Neuron (in vitro differentiated cells): ENCODE results near the gene DMP1.
"Not testable (repeated sequence)": the region's sequence is repeated elsewhere in the genome, so short reads cannot be mapped to it uniquely, and the experiment has no call there.

Experiments used
- H2AFZ ChIP-seq: one replicate; pipeline ENCODE4 v1.6.1; 2013; ENCODE audit warnings: low read depth, mild to moderate bottlenecking, inconsistent platforms, low read length, moderate library complexity
- H3K27me3 ChIP-seq: one replicate; pipeline ENCODE4 v1.6.1; 2013; ENCODE audit warnings: low read length; ENCODE audit not compliant: insufficient read depth
- H3K36me3 ChIP-seq: one replicate; pipeline ENCODE4 v1.6.1; 2013; ENCODE audit warnings: low read length; ENCODE audit not compliant: insufficient read depth
- H3K4me1 ChIP-seq: one replicate; pipeline ENCODE4 v1.6.1; 2013; ENCODE audit warnings: low read length; ENCODE audit not compliant: insufficient read depth
- H3K4me3 ChIP-seq: 2 replicates; pipeline ENCODE4 v1.5.1; 2013; ENCODE audit warnings: mild to moderate bottlenecking, low read length, moderate library complexity
- H3K9me3 ChIP-seq: one replicate; pipeline ENCODE4 v1.6.1; 2013; ENCODE audit warnings: low read length

Gene DMP1

DNA sequence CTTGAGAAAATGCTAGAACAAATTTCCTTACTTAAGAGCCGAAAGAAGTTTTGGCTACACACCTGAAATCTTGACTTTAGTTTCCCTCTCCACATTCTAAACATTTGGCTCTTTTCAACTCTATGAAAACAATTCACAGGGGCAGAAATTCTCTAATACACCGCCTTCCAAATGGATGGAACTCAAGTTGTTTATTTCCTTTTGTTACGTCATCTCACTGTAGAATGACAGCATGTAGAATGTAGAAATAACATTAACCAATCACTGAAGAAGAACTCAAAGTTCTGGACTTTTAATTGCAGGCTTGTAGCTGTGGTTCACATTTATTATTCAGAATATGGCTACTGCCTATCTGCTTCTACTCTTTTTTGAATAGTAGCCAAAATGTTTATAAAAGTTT lies 1.9 kb downstream of the DMP1 start:
- Histone ChIP-seq H2AFZ (no peak overlapping the region), H3K4me3 (no peak overlapping the region), H3K27me3 (no peaks in the 10 kb centered on the region), H3K9me3 (no peaks in the 10 kb centered on the region), H3K36me3 (no peaks in the 10 kb centered on the region), H3K4me1 (peaks cover 10% of the 10 kb centered on the region)

DNA sequence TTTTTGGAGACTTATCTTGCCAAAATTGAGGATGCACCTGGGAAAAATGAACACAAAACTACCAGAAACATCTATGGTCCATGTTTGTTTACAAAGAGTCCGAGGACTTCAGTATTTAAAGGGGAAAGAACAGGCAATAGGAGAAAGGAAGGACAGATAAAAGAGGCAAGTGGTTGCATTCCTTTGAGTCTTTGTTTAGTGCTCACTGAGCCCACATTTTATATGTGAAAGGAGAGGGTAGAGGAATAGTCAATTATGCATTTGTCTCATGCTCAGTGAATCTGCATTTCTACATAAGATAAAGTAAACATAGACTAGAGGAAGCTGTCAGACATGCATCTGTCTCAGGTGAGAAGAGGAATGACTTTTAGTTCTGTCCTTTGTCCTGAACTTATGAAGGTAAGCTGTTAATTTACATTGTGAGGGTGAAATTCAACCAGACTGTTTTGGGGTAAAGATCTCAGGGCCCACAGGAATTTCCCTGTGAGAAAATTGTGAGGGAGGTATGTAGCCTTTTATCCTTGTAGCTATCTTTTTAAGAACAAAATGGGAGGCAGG lies 4.5 kb downstream of the DMP1 start:
- H3K9me3 ChIP-seq: no peaks in the 10 kb centered on the region

DNA sequence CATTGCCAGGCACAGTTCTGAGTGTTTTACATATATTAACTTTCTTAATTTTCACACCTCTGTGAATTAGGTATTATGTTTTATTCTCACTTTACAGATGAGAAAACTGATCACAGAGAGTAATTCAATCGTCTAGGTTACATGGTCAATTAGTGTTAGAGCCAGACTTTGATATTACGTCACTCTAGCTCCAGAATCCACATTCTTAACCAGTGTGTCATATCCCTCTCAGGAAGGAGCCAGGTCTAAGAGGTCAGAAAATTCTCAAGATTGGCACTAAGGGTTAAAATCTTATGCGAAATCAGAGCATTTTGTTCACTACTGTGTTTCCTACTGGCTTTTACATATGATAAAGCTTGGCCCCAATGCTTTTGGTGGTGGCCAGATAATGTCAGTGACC lies 7.4 kb downstream of the DMP1 start:
- no peaks in the 10 kb centered on the region for H3K27me3 ChIP-seq
- H3K36me3 ChIP-seq: no peaks in the 10 kb centered on the region
- H2AFZ ChIP-seq: no peak overlapping the region
- H3K4me1 ChIP-seq: peaks cover 10% of the 10 kb centered on the region
- no peak overlapping the region for H3K4me3 ChIP-seq
- peaks cover 2% of the 10 kb centered on the region for H3K9me3 ChIP-seq

More for the DNA sequence above, 4.5 kb downstream of the DMP1 start:
- Histone ChIP-seq H3K4me1 (peaks cover 10% of the 10 kb centered on the region), H3K27me3 (no peaks in the 10 kb centered on the region), H3K4me3 (no peak overlapping the region), H2AFZ (no peak overlapping the region), H3K36me3 (no peaks in the 10 kb centered on the region)

DNA sequence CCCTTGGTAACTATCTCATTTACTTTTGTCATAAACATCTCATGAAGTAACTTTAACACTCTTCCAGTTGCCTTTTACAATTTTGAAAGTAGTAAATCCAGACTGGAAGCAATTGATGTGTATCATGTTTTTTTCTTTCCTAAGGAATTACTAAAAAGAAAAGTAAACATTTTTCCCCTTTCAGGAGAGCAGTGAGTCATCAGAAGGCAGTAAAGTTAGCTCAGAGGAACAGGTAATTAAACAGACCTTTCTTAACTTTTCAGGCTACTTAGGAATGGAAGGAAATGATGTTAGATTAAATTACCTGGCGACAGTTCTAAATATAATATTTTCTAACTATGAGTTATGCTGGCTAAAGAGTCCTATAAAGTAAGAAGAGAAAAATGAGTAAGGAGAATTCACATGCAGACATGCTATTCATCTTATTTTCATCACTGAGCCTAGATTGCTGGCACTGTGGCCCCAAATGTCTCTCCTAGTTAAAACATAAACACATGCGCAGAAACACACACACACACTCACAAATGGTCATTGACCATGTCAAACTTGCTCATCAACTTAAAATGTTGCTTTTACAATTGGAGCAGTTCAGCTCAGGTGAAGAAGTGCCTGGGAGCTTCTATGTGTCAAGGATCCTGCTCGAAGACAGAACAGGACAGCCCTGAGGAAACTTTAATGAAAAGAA lies 9.3 kb downstream of the DMP1 start:
- Histone ChIP-seq H3K27me3 (no peaks in the 10 kb centered on the region), H3K4me3 (no peak overlapping the region), H3K4me1 (peaks cover 3% of the 10 kb centered on the region), H3K9me3 (peaks cover 2% of the 10 kb centered on the region), H3K36me3 (no peaks in the 10 kb centered on the region), H2AFZ (no peak overlapping the region)

DNA sequence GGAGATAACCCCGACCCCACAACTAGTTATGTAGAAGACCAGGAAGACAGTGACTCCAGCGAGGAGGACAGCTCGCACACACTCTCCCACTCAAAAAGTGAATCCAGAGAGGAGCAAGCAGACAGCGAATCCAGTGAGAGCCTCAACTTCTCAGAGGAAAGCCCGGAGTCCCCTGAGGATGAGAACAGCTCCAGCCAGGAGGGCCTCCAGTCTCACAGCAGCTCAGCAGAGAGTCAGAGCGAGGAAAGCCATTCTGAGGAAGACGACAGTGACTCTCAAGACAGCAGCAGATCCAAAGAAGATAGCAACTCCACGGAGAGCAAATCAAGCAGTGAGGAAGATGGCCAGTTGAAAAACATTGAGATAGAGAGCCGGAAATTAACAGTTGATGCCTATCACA lies 12.8 kb downstream of the DMP1 start:
- H3K27me3 ChIP-seq: no peaks in the 10 kb centered on the region
- H2AFZ ChIP-seq: no peak overlapping the region
- no peak overlapping the region for H3K4me3 ChIP-seq
- H3K4me1 ChIP-seq: no peaks in the 10 kb centered on the region
- no peaks in the 10 kb centered on the region for H3K36me3 ChIP-seq
- peaks cover 2% of the 10 kb centered on the region for H3K9me3 ChIP-seq

DNA sequence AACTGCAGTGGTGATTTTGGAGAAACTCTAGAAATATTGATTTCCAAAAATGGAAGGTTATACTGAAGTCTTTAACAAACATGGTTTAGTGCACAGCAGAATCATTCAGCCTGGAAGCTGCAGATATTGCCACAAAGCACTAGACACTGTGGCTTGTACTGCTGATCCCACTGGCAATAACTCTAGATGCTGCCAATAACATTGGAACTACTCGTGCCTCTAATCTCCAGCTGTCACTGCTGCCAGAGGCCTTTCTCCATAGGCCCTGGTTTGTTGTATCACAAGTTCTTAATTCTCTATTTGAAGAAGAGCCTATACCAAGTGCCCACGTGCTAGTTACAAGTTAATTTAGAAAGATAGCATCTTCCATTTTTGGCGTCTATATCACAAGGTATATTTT lies 19.3 kb downstream of the DMP1 start:
- H3K27me3 ChIP-seq: no peaks in the 10 kb centered on the region
- H3K4me3 ChIP-seq: no peak overlapping the region
- no peaks in the 10 kb centered on the region for H3K36me3 ChIP-seq
- H3K9me3 ChIP-seq: peaks cover 5% of the 10 kb centered on the region
- no peaks in the 10 kb centered on the region for H3K4me1 ChIP-seq
- H2AFZ ChIP-seq: no peak overlapping the region

DNA sequence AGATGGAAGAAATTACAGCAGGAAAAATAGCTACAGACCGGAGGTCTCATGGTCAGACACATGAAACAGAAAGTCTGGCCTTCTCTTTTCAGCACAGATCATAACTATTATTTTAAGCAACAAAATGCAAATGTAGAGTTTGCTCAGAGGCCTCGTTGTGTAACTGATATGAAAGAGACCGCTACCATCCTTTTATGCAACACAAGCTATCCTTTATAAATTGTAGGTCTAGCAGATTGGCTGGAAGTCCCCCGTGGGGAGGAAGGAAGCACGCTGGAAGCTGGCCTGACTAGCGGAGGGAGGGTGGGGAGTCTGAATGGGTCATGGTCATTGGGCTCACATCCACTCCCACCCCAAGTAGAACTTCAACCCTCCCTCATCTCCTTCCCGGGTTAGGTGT lies 27.7 kb downstream of the DMP1 start:
- Histone ChIP-seq H2AFZ (no peak overlapping the region), H3K27me3 (no peaks in the 10 kb centered on the region), H3K4me3 (no peak overlapping the region), H3K36me3 (no peaks in the 10 kb centered on the region), H3K9me3 (peaks cover 4% of the 10 kb centered on the region), H3K4me1 (peaks cover 8% of the 10 kb centered on the region)

DNA sequence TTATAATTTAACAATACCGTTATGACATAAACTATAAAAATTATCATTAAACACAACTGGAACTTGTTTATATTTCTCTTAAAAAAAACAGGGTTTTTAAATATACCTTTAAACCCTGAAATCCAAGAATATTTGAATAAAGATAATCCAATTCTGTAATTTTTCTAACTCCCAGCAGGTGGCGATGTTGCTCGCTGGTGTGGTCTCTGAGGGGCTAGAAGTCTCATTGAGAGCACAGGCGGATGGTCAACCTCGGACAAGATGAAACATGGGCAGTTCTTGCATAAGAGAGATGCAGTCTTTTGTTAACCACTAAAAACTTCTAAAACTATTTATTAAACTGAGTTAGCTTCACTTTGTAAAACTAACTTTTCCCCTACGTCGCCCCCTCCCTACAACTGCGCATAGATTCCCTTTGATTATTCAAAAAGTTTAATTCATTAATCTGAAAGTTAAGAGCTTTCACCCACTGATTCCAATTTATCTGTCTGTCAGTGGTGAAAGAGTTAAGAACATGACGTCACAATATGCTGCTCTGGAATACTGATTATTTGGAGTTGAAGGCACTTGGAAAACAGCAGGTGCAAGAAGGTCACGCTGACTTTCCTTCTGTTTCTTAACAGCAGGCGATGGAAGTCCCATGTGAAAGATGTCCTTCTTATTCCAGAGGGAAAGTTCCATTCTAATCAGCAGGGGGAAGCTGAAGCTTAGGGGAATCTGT lies 29.5 kb downstream of the DMP1 start:
- H3K36me3 ChIP-seq: no peaks in the 10 kb centered on the region
- H3K4me3 ChIP-seq: peak overlapping the region; percentile 28
- H3K4me1 ChIP-seq: peaks cover 8% of the 10 kb centered on the region
- no peaks in the 10 kb centered on the region for H3K9me3 ChIP-seq
- H3K27me3 ChIP-seq: no peaks in the 10 kb centered on the region
- H2AFZ ChIP-seq: peak overlapping the region; percentile 82

DNA sequence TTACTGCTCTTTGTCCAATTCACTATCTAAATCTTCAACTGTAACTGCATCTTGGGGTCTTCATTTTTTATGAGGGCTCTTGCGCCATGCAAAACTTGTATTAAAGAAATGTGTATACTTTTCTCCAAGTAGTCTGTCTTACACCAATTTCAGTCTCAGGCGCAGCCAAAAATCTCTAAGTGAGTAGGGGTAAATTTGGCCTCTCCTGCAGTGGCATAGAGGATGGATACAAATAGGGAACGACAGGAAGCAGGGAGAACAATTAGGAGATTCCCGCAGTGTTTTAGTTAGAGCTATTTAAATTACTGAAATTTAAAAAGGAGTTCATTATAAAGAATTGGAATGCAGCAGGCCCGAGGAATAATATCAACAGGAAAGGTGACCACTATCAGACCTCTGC lies 30.2 kb downstream of the DMP1 start:
- no peaks in the 10 kb centered on the region for H3K9me3 ChIP-seq
- H2AFZ ChIP-seq: peak overlapping the region; percentile 82
- no peaks in the 10 kb centered on the region for H3K27me3 ChIP-seq
- no peaks in the 10 kb centered on the region for H3K36me3 ChIP-seq
- peaks cover 8% of the 10 kb centered on the region for H3K4me1 ChIP-seq
- peak overlapping the region; percentile 28 for H3K4me3 ChIP-seq

DNA sequence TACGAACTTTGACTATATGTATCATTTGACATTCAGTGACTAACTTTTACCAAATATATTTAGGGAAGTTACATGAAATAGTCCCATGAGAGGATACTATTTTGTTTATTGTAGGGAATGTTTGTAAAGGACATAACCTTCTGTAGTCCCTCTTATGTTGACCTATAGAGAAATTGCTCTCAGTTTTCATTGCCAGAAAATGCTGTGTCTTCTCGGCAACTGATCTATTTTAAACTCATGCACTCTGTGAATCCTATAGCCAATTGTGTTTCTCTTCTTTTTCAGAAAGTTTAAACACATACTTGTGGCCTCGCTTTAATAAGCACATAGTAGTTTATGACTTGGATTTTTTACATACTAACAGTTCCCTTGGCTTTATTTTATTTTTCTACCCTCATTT lies 38.2 kb downstream of the DMP1 start:
- no peak overlapping the region for H3K4me3 ChIP-seq
- H2AFZ ChIP-seq: no peak overlapping the region
- H3K9me3 ChIP-seq: no peaks in the 10 kb centered on the region
- no peaks in the 10 kb centered on the region for H3K27me3 ChIP-seq
- no peaks in the 10 kb centered on the region for H3K36me3 ChIP-seq
- no peaks in the 10 kb centered on the region for H3K4me1 ChIP-seq

DNA sequence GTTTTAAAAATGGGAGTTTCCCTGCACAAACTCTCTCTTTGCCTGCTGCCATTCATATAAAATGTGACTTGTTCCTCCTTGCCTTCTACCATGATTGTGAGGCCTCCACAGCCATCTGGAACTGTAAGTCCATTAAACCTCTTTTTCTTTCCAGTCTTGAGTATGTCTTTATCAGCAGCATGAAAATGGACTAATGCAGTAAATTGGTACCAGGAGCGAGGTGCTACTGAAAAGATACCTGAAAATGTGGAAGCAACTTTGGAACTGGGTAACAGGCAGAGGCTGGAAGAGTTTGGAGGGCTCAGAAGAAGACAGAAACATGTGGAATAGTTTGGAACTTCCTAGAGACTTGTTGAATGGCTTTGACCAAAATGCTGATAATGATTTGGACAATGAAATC lies 40.9 kb downstream of the DMP1 start:
- H2AFZ ChIP-seq, H3K36me3 ChIP-seq, H3K9me3 ChIP-seq, H3K27me3 ChIP-seq, H3K4me1 ChIP-seq, H3K4me3 ChIP-seq: not testable (repeated sequence)

DNA sequence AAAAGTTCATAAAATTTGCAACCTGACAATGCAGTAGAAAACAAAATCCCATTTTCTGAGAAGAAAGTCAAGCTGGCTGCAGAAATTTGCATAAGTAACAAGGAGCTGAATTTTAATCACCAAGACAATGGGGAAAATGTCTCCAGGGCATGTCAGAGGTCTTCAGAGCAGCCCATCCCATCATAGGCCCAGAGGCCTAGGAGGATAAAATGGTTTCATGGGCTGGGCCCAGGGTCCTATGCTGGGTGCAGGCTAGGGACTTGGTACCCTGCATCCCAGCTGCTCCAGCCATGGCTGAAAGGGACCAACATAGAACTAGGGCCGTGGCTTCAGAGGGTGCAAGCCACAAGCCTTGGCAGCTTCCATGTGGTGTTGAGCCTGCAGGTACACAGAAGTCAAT lies 42.0 kb downstream of the DMP1 start:
- H3K27me3 ChIP-seq, H2AFZ ChIP-seq, H3K4me1 ChIP-seq, H3K4me3 ChIP-seq, H3K9me3 ChIP-seq, H3K36me3 ChIP-seq: not testable (repeated sequence)

DNA sequence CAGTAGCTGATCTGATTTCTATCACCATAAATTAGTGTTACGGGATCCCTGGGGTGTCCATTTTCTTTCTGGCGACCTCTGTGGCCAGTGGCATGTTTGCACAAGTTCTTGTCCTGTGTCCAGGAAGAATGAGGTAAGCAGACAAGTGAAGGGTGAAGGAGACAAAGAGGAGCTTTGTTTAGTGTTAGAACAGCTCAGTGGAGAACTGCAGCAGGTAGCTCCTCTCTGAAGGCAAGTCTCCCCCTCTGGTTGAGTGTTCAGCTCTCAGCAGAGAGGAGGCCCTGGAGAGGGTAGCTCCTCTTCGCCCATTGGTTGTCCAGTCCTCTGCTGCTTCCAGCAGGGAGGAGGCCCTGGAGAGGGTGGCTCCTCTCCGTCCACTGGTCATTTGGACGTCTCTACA lies 47.2 kb downstream of the DMP1 start:
- no peaks in the 10 kb centered on the region for H3K27me3 ChIP-seq

More for the DNA sequence above, 47.2 kb downstream of the DMP1 start:
- no peaks in the 10 kb centered on the region for H3K9me3 ChIP-seq
- H2AFZ ChIP-seq: no peak overlapping the region
- H3K4me3 ChIP-seq: no peak overlapping the region
- no peaks in the 10 kb centered on the region for H3K4me1 ChIP-seq
- no peaks in the 10 kb centered on the region for H3K36me3 ChIP-seq
